Endothelial cell of umbilical vein (primary cell): Measurements from ENCODE around the gene KRTAP19-4. TPM values are rescaled to one million over a fixed set of nuclear protein-coding genes. Genes with fewer than 3 reads are reported as not detected.

Experiments
- BruUV-seq: library from RNA; stranded (reverse); fragments of 400-500 nt; replicated peaks from 2 replicates; lab custom pipeline; 2021; lab: Mats Ljungman, UMichigan
- CTCF ChIA-PET: fragments of 300-600, 350-600 bp; sonication (Branson Sonifier 250); formaldehyde crosslinking; loops from one replicate; lab custom pipeline; 2021; ENCODE audit warnings: antibody characterized with exemption, inconsistent platforms; lab: Charles Lee
- POLR2A ChIA-PET: fragments of 300-600, 350-600 bp; sonication (Branson Sonifier 250); formaldehyde crosslinking; loops from one replicate; lab custom pipeline; 2021; ENCODE audit warnings: antibody characterized with exemption, inconsistent platforms; lab: Charles Lee
- DNase-seq: peaks from one replicate; pipeline ENCODE4 v3.0.0-alpha.2; 2011; ENCODE audit warnings: low read depth, low spot score
- FAIRE-seq: peaks from 2 replicates; lab custom pipeline; 2011; peaks lifted over from hg19 to GRCh38; lab: Jason Lieb, UNC
- H2AFZ ChIP-seq: 2 replicates; pipeline ENCODE4 v1.6.0; 2012; ENCODE audit warnings: low read depth, low read length, control low read depth, inconsistent platforms
- H3K27ac ChIP-seq: 2 replicates; pipeline ENCODE4 v1.5.1; 2011; ENCODE audit warnings: low read depth, mild to moderate bottlenecking, control low read depth, low read length, moderate library complexity; ENCODE audit not compliant: insufficient read depth
- H3K27me3 ChIP-seq, 2 experiments: 2 replicates each; pipeline versions ENCODE4 v1.6.0 to v1.6.1; 2011; ENCODE audit warnings: low read length in 2 of 2, mixed read lengths in 1 of 2; ENCODE audit not compliant: control insufficient read depth in 2 of 2, insufficient read depth in 2 of 2
- H3K36me3 ChIP-seq, 2 experiments: 2 replicates in 1 of 2; 3 replicates in 1 of 2; pipeline ENCODE4 v1.5.1; 2011; ENCODE audit warnings: low read length in 2 of 2, mild to moderate bottlenecking in 1 of 2, moderate library complexity in 1 of 2; ENCODE audit not compliant: control insufficient read depth in 2 of 2, insufficient read depth in 2 of 2; ENCODE audit errors: extremely low read depth in 1 of 2
- H3K4me1 ChIP-seq: 3 replicates; pipeline ENCODE4 v1.5.1; 2011; ENCODE audit warnings: mild to moderate bottlenecking, low read length; ENCODE audit not compliant: control insufficient read depth, insufficient read depth; ENCODE audit errors: extremely low read depth
- H3K4me2 ChIP-seq: 2 replicates; pipeline ENCODE4 v1.6.1; 2011; ENCODE audit warnings: low read length, control low read depth, mixed read lengths; ENCODE audit not compliant: insufficient read depth
- H3K4me3 ChIP-seq, 3 experiments: fragments of 200-600 bp in 1 of 3; sonication (generic), shearing (Covaris generic) in 1 of 3; replicated peaks in 1 of 3; 2 replicates each; pipeline ENCODE4 v1.5.1; 2011 to 2016; ENCODE audit warnings: control low read depth in 3 of 3, low read length in 3 of 3, mild to moderate bottlenecking in 2 of 3, inconsistent platforms in 1 of 3, low read depth in 1 of 3, moderate library complexity in 1 of 3; ENCODE audit not compliant: insufficient read depth in 1 of 3
- H3K79me2 ChIP-seq: 2 replicates; pipeline ENCODE4 v1.6.0; 2012; ENCODE audit warnings: low read length, inconsistent platforms; ENCODE audit not compliant: control insufficient read depth, insufficient read depth
- H3K9ac ChIP-seq: replicated peaks from 2 replicates; pipeline ENCODE3; 2011; ENCODE audit warnings: low read length, control low read depth; ENCODE audit not compliant: insufficient read depth; ENCODE audit errors: extremely low read depth
- H3K9me1 ChIP-seq: replicated peaks from 3 replicates; pipeline ENCODE4 v1.6.0; 2011; ENCODE audit warnings: mild to moderate bottlenecking, low read length; ENCODE audit not compliant: control insufficient read depth, insufficient read depth; ENCODE audit errors: extremely low read depth
- H3K9me3 ChIP-seq: replicated peaks from 2 replicates; pipeline ENCODE4 v1.5.1; 2012; ENCODE audit warnings: low read length, inconsistent platforms; ENCODE audit not compliant: control insufficient read depth, insufficient read depth
- H4K20me1 ChIP-seq: replicated peaks from 2 replicates; pipeline ENCODE3; 2011; ENCODE audit warnings: mild to moderate bottlenecking, low read length; ENCODE audit not compliant: control insufficient read depth, insufficient read depth; ENCODE audit errors: extremely low read depth
- EZH2 ChIP-seq: IDR thresholded peaks from 2 replicates; pipeline ENCODE4 v1.6.1; 2012; ENCODE audit warnings: borderline replicate concordance, low read depth, mild to moderate bottlenecking, moderate library complexity, low read length, inconsistent platforms; ENCODE audit not compliant: severe bottlenecking
- FOS ChIP-seq: IDR thresholded peaks from 2 replicates; pipeline ENCODE4 v1.6.1; 2011; ENCODE audit warnings: mild to moderate bottlenecking, low read length, moderate library complexity, borderline replicate concordance; ENCODE audit not compliant: insufficient read depth
- GATA2 ChIP-seq: IDR thresholded peaks from 2 replicates; pipeline ENCODE4 v1.7.0; 2011; ENCODE audit warnings: low read depth, mild to moderate bottlenecking, moderate library complexity, mixed read lengths, low read length; ENCODE audit not compliant: insufficient read length, insufficient read depth
- JUN ChIP-seq: IDR thresholded peaks from 2 replicates; pipeline ENCODE4 v1.6.1; 2011; ENCODE audit warnings: borderline replicate concordance, low read depth; ENCODE audit not compliant: insufficient read length, insufficient read depth
- MYC ChIP-seq: IDR thresholded peaks from one replicate; pipeline ENCODE4 v1.6.1; 2011; ENCODE audit warnings: mild to moderate bottlenecking, low read depth, low read length
- POLR2A ChIP-seq: IDR thresholded peaks from 2 replicates; pipeline ENCODE4 v1.6.1; 2012; ENCODE audit warnings: low read depth, mild to moderate bottlenecking, control low read depth, low read length
- POLR2AphosphoS5 ChIP-seq: IDR thresholded peaks from 2 replicates; pipeline ENCODE4 v1.6.1; 2012; ENCODE audit warnings: low read depth, mild to moderate bottlenecking, control low read depth, low read length, moderate library complexity; ENCODE audit not compliant: insufficient read depth
- dilution Hi-C: fragments of 300-500 bp; cut with MboI; formaldehyde crosslinking; loops from one replicate; pipeline ENCODE4 v1.15.0; 2019; ENCODE audit warnings: low sequenced_read_pairs; ENCODE audit not compliant: extremely low pct_ligation_motif_present
- intact Hi-C: fragments of 100-400 bp; cut with micrococcal nuclease; formaldehyde crosslinking; loops from one replicate; pipeline ENCODE4 v1.10.0; 2022
- polyA plus RNA-seq, 4 experiments: library from polyadenylated mRNA; depleted of rRNA in 3 of 4; stranded (reverse) in 3 of 4; unstranded in 1 of 4; fragments of >200 nt; gene quantifications; 2 replicates each; pipeline versions ENCODE4 v1.2.1 to v1.2.3, GENCODE V29; 2011 to 2012; ENCODE audit warnings: missing spikeins in 1 of 4
- total RNA-seq: library from RNA; stranded (reverse); gene quantifications from 2 replicates; pipeline ENCODE4 v1.2.3, GENCODE V29; 2021
- TF ChIP-seq, protein P1 (sequence below), 2 donors: IDR thresholded peaks; 1 replicate in 1 of 2; 2 replicates in 1 of 2; pipeline ENCODE4 v1.5.1; 2011; ENCODE audit warnings: low read length in 2 of 2, mild to moderate bottlenecking in 2 of 2, moderate library complexity in 2 of 2, control low read depth in 1 of 2, inconsistent platforms in 1 of 2, low read depth in 1 of 2; ENCODE audit not compliant: insufficient read depth in 1 of 2; ENCODE audit errors: extremely low read depth in 1 of 2

Gene KRTAP19-4
- total and polyA plus RNA-seq, 2 donors (not counting 3 experiments of a cell fraction or from before 2014, with no cell fraction given), result not detected

DNA sequence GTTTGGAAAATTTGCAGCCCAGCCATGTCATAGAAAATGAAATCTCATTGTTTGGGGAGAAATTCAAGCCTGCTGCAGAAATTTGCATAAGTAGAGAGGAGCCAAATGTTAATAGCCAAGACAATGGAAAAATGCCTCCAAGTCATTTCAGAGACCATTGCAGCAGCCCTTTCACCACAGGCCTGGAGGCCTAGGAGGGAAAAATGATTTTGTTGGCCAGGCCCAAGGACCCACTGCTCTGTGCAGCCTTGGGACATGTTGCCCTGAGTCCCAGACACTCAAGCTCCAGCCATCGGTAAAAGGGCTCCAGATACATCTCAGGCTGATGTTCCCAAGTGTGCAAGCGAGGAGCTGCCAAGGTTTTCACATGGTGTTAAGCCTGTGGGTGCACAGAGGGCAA lies 10.8 kb downstream of the KRTAP19-4 start:
- Histone ChIP-seq H3K4me3 (no peak overlapping the region), H4K20me1 (no peaks in the 10 kb centered on the region), H3K36me3 (no peaks in the 10 kb centered on the region), H3K9ac (no peak overlapping the region), H3K9me1 (no peaks in the 10 kb centered on the region), H3K79me2 (no peaks in the 10 kb centered on the region), H3K9me3 (peaks cover 4% of the 10 kb centered on the region), H3K27ac (no peak overlapping the region), H3K27me3 (no peaks in the 10 kb centered on the region), H3K4me1 (no peaks in the 10 kb centered on the region), H3K4me2 (no peak overlapping the region), H2AFZ (no peak overlapping the region)
- intact Hi-C loops (no loop called here), dilution Hi-C loops (no loop called here)
- ChIA-PET CTCF (no interaction called here), POLR2A (no interaction called here)
- no TSS peak for BruUV-seq
- DNase-seq, result no peak
- FAIRE-seq, result no peak
- no peak for TF ChIP-seq EZH2
- TF ChIP-seq, protein P1, sequence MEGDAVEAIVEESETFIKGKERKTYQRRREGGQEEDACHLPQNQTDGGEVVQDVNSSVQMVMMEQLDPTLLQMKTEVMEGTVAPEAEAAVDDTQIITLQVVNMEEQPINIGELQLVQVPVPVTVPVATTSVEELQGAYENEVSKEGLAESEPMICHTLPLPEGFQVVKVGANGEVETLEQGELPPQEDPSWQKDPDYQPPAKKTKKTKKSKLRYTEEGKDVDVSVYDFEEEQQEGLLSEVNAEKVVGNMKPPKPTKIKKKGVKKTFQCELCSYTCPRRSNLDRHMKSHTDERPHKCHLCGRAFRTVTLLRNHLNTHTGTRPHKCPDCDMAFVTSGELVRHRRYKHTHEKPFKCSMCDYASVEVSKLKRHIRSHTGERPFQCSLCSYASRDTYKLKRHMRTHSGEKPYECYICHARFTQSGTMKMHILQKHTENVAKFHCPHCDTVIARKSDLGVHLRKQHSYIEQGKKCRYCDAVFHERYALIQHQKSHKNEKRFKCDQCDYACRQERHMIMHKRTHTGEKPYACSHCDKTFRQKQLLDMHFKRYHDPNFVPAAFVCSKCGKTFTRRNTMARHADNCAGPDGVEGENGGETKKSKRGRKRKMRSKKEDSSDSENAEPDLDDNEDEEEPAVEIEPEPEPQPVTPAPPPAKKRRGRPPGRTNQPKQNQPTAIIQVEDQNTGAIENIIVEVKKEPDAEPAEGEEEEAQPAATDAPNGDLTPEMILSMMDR (IDR thresholded peaks at IDR 0.05; ENCODE audit: extremely low read depth in 1 of 2, insufficient read depth in 1 of 2, low read depth in 1 of 2, low read length in 2 of 2), result no peak
- no peak for TF ChIP-seq JUN
- no peak for TF ChIP-seq GATA2
- no peak for TF ChIP-seq POLR2A
- TF ChIP-seq MYC, result no peak
- TF ChIP-seq FOS, result no peak
- no peak for TF ChIP-seq POLR2AphosphoS5
